Activated naive CD4-positive, alpha-beta T cell treated with anti-CD3 and anti-CD28 coated beads, Interleukin-2, amount 50 U/mL, for 24 hours (primary cell): Measurements from ENCODE around the gene DTHD1.

Experiments
- H3K27ac Mint-ChIP-seq: one replicate; pipeline ENCODE4 v1.8.0; 2021; ENCODE audit warnings: mild to moderate bottlenecking, mixed read lengths
- H3K27me3 Mint-ChIP-seq: one replicate; pipeline ENCODE4 v1.8.0; 2021; ENCODE audit warnings: mixed read lengths
- H3K36me3 Mint-ChIP-seq: one replicate; pipeline ENCODE4 v1.8.0; 2021; ENCODE audit warnings: mixed read lengths
- H3K4me1 Mint-ChIP-seq: one replicate; pipeline ENCODE4 v1.8.0; 2021; ENCODE audit warnings: mixed read lengths
- H3K4me3 Mint-ChIP-seq: one replicate; pipeline ENCODE4 v1.8.0; 2021; ENCODE audit warnings: mild to moderate bottlenecking, mixed read lengths
- H3K9me3 Mint-ChIP-seq: one replicate; pipeline ENCODE4 v1.8.0; 2021; ENCODE audit warnings: mixed read lengths

The DTHD1 gene

DNA sequence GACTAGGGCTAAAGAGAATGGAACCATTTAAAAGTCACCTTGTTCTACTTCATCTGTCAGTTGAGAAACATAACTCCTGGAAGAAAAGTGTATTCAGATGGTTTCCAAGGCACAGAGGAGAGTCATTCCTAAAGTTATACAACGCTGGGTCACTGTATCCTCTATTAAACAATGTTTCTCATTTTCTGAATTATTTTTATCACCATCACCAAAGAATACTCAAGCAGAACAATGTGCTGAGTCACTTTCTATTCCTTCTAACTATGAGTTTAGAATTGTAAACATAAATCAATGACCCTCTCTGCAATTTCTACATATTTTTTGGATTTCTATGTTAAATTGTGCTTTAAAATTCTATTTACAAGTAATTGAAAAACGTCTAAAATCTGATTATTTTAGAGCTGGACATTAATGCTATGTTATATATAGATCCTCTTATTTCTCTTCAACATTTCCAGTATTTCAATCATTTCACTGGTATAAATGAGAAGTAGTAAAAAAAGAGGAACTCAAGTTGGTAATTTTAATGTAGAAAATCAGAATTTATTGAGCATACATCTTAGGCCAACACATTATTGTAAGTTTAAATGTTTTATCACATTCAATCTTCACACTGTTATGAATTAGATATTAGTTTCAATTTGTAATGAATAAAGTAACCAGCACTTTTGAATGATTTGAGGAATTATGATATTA lies 7.5 kb downstream of the DTHD1 start:
- Mint-ChIP-seq H3K4me3 (no peak overlapping the region), H3K36me3 (peaks cover 3% of the 10 kb centered on the region), H3K9me3 (peaks cover 4% of the 10 kb centered on the region), H3K4me1 (peaks cover 35% of the 10 kb centered on the region), H3K27ac (no peak overlapping the region), H3K27me3 (no peaks in the 10 kb centered on the region)

DNA sequence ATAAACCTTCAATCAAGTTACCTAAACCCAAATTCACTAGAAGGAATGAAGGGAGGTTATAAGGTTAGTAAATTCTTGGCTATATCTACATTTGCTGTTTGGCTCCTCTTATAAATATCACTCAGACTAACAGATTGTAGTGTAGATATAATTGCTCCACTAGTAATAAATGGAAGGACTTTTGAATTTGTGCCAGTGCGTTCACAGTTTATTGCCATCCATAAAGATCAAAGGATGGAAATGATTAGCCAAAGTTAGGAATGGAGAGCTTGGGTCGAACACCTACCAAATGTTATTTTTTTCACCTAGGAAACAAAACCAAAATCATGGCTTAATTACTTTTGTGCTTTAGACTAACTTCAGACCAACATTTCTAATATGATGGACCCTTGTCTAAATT lies 9.2 kb downstream of the DTHD1 start:
- no peaks in the 10 kb centered on the region for H3K27me3 Mint-ChIP-seq
- H3K36me3 Mint-ChIP-seq, result peaks cover 3% of the 10 kb centered on the region
- no peak overlapping the region for H3K4me3 Mint-ChIP-seq
- no peak overlapping the region for H3K27ac Mint-ChIP-seq
- H3K9me3 Mint-ChIP-seq, result no peaks in the 10 kb centered on the region
- H3K4me1 Mint-ChIP-seq, result peaks cover 22% of the 10 kb centered on the region

DNA sequence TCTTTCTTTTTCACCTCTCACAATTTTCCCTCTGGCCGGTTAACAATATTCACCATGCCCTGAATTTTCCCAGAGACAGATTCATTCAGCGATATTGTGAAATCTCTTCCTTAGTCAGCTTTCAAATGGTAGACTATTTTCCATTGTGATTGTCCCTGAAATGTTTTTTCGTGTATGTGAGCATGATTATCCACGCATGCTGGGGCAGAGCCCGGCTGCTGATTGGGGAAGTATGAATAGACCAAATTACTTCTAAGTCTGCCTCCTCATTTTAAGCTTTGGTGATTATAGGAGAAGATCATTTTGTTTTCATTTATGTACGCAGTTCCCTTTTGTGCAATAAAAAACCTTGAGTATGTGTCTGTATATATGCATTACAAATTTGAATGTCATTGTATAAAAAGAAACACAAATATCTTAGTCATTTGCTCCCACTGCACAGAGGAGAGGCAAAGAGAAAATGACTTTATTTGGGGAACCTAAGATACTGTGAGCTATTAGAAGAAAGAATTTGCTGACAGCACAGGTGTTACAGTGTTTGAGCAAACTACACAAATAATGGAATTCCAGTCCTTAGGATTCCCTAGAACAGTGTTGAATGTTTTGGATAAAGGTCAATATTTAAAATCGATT lies 11.3 kb downstream of the DTHD1 start:
- peaks cover 2% of the 10 kb centered on the region for H3K36me3 Mint-ChIP-seq
- H3K27me3 Mint-ChIP-seq, result no peaks in the 10 kb centered on the region
- H3K9me3 Mint-ChIP-seq, result no peaks in the 10 kb centered on the region
- no peak overlapping the region for H3K27ac Mint-ChIP-seq
- H3K4me1 Mint-ChIP-seq, result peaks cover 5% of the 10 kb centered on the region
- no peak overlapping the region for H3K4me3 Mint-ChIP-seq

DNA sequence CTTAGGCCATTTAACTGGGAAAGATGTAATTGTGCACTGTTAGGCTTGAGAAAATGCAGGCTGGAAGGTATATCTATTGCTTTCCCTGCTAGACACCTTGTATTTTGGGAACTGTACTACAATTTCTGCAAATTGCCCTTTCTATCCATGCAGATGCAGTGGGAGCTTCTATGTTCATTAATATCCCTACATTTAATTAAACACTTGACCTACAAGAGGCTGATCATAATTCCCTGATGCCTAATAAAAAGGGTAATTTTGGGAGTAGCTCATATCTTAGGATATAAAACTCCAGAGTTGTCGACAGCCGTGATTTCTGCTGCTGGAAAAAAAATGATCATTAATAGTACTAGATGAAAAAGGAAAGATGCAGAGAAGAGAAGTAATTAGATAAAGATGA lies 19.7 kb downstream of the DTHD1 start:
- Mint-ChIP-seq H3K36me3 (no peaks in the 10 kb centered on the region), H3K4me1 (peaks cover 3% of the 10 kb centered on the region), H3K9me3 (no peaks in the 10 kb centered on the region), H3K27ac (no peak overlapping the region), H3K27me3 (no peaks in the 10 kb centered on the region), H3K4me3 (no peak overlapping the region)

DNA sequence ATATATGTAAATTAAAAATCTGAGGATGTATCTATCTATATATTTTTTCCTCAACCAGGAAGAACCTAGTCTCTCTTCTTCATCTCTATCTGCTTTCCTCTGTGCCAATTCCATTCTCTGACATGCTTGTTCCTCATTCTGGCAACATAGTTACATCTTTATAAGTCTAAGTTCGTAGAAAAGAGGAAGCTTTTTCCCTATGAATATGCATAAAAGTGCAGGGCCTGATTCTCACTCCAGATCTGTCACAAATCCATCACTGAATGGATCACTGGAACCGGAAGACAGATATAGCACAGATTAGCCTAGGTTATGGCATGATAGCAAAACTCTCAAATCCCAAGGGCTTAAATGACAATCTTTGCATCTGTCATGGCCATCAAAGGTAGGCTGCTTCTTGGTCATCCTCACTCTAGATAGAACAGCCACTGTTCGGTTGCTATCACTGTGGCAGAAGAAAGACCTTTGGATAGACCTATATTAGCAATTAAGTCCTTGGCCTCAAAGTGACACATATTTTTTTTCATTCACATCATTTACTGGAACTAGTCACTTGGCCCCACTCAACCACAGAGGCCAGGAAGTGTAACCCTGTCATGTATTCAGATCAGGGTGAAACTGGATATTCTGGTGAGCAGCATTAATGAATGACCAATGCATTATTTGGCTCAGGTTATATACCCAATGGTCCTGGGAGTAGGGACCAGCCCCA lies 22.2 kb downstream of the DTHD1 start:
- peak overlapping the region; percentile 0 for H3K27ac Mint-ChIP-seq
- no peaks in the 10 kb centered on the region for H3K9me3 Mint-ChIP-seq
- no peaks in the 10 kb centered on the region for H3K36me3 Mint-ChIP-seq
- H3K4me1 Mint-ChIP-seq, result peaks cover 3% of the 10 kb centered on the region
- H3K4me3 Mint-ChIP-seq, result no peak overlapping the region
- no peaks in the 10 kb centered on the region for H3K27me3 Mint-ChIP-seq

DNA sequence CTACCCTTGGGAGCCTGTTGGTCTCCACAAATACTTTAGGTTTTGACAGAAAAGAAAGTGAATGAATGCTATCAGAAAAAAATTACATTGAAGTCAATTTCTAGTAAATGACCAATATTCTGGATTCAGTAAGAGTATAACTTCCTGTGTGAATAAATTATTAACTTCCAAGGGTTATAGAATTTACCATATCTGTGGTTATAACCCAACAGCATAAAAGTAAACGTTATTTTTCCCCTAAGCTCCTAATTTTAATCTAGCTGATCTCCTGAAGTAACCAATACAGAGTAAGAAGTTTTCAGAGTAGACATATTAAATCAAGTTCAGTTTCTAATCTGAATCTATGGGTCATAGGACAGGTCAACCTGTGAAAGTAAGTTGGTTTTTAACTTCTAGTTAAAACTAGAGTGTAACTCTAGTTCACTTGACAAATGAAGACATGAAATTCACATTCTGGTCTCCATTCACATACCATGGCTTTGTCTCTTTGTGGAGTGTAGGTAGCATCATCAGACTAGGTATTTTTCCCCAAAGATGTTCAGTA lies 22.8 kb downstream of the DTHD1 start:
- Mint-ChIP-seq H3K4me1 (peaks cover 3% of the 10 kb centered on the region), H3K27me3 (no peaks in the 10 kb centered on the region), H3K4me3 (no peak overlapping the region), H3K9me3 (no peaks in the 10 kb centered on the region), H3K36me3 (no peaks in the 10 kb centered on the region), H3K27ac (no peak overlapping the region)

DNA sequence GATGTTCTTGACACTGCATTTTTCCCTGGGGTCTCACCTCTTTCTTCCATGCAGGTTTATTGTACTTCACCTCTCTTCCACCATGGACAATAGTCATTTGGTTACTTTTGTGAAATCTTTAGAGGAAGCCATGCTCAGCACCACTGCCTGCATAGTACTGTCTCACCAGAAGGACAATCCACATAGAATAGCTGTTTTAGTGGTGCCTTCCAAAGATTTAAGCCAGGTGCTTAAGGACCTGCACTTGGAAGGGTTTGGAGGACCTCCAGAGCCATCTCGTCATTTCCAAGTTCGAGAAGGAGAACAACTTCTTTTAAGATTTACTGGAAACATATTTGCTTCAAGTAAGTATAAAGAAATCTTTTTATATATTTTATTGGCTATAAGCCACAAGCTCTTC lies 26.7 kb downstream of the DTHD1 start:
- Mint-ChIP-seq H3K4me1 (peaks cover 22% of the 10 kb centered on the region), H3K27ac (no peak overlapping the region), H3K36me3 (no peaks in the 10 kb centered on the region), H3K9me3 (no peaks in the 10 kb centered on the region), H3K27me3 (no peaks in the 10 kb centered on the region), H3K4me3 (no peak overlapping the region)

DNA sequence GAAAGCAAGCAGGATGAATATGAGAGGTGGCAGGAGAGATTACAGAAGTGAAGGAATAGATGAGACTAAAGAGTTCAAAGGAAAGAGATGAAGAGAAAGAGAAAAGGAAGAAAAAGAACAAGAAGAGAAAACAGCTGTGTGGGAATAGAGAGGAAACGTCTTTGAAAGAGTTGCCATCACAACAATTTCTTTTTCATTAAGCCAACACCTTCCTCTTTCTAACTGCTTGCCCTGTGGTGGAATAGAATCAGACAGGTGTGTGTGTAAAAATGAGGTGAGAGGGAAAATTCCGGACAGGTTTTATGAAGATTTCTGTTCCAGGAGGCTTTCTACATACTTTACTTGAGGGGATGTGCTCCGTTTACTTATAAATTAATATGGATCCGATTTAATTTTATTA lies 28.8 kb downstream of the DTHD1 start:
- peaks cover 2% of the 10 kb centered on the region for H3K36me3 Mint-ChIP-seq
- H3K4me1 Mint-ChIP-seq, result peaks cover 19% of the 10 kb centered on the region
- H3K4me3 Mint-ChIP-seq, result peak overlapping the region; percentile 8
- no peaks in the 10 kb centered on the region for H3K9me3 Mint-ChIP-seq
- H3K27ac Mint-ChIP-seq, result peak overlapping the region; percentile 2
- no peaks in the 10 kb centered on the region for H3K27me3 Mint-ChIP-seq

DNA sequence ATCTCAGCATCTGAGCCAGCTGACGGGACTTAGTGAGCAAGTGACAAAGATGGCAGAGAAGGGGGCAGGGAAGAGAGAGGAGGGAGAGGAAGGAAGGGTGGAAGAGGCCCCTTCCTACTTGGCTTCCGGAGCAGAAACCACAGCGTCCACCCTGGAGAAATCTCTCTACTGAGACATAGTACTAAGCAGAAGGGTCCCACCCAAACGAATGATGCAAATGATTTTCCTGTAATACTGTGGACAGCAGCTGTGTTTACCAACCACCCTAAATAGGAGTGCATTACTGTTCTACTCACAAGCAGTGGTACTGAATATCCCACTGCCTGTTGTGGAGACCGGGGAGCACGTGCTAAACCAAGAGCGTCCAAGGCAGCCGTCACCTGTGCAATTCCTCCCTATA lies 29.4 kb downstream of the DTHD1 start:
- no peaks in the 10 kb centered on the region for H3K27me3 Mint-ChIP-seq
- H3K27ac Mint-ChIP-seq, result no peak overlapping the region
- H3K36me3 Mint-ChIP-seq, result peaks cover 2% of the 10 kb centered on the region
- H3K4me1 Mint-ChIP-seq, result peaks cover 19% of the 10 kb centered on the region
- peak overlapping the region; percentile 2 for H3K4me3 Mint-ChIP-seq
- no peaks in the 10 kb centered on the region for H3K9me3 Mint-ChIP-seq

DNA sequence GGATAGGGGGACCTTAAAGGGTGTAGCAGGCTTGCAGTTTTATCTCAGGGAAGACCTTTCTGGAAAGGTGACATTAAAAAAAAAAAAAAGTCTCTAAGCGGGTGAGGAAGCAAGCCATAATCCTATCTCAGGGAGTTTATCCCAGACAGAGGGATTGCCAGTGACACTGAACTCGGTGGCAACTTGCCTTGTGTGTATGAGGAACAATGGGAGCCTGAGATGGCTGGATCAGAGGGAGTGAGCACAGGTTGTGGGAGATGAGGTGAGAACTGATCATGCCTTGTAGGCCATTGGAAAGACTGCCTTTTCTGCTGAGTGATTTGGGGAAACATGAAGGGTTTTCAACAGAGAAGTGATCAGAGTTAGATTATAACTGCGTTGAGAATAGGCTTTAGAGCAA lies 31.1 kb downstream of the DTHD1 start:
- no peak overlapping the region for H3K27ac Mint-ChIP-seq

DNA sequence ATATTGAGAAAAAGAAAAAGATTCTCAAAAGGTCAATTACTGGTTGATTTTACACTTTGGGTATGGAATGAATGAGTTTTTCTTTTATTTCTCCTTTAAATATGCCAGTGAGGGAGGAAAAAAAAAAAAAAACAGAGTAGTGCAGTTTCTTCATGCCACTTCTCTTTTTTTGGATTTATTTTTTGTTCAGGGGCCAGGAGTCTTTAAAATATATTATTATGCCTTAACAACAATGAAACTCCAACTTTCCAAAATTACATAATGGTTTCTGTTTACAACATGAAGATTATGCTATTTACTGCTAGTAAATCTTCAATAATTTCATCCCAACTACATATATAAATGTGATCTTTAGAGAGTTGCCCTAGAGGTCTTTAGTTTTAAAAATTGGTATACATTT lies 31.9 kb downstream of the DTHD1 start:
- H3K4me3 Mint-ChIP-seq, result no peak overlapping the region
- no peaks in the 10 kb centered on the region for H3K27me3 Mint-ChIP-seq
- H3K9me3 Mint-ChIP-seq, result no peaks in the 10 kb centered on the region
- no peak overlapping the region for H3K27ac Mint-ChIP-seq
- H3K36me3 Mint-ChIP-seq, result peaks cover 2% of the 10 kb centered on the region
- peaks cover 28% of the 10 kb centered on the region for H3K4me1 Mint-ChIP-seq

More for the DNA sequence above, 31.1 kb downstream of the DTHD1 start:
- H3K4me3 Mint-ChIP-seq, result no peak overlapping the region
- H3K36me3 Mint-ChIP-seq, result peaks cover 2% of the 10 kb centered on the region
- H3K27me3 Mint-ChIP-seq, result no peaks in the 10 kb centered on the region
- peaks cover 24% of the 10 kb centered on the region for H3K4me1 Mint-ChIP-seq
- H3K9me3 Mint-ChIP-seq, result no peaks in the 10 kb centered on the region

DNA sequence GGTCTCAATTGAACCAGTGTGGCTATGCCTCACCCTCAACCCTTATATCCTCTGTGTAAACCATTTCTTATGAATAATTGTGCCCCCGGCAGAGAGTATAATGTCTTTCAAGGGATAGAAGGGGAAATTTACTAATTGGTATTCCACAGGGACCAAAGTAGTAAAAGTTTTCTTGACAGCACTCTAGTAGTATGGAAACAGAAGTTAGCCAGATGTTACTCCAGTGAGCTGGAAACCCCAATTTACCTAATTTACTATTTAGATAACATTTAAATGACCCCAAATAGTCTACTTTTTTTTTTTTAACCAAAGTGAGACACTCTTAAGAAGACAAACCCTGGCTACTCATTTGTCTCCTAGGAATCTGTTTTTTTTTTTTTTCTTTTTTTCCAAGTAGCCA lies 32.3 kb downstream of the DTHD1 start:
- H3K27me3 Mint-ChIP-seq, result no peaks in the 10 kb centered on the region

DNA sequence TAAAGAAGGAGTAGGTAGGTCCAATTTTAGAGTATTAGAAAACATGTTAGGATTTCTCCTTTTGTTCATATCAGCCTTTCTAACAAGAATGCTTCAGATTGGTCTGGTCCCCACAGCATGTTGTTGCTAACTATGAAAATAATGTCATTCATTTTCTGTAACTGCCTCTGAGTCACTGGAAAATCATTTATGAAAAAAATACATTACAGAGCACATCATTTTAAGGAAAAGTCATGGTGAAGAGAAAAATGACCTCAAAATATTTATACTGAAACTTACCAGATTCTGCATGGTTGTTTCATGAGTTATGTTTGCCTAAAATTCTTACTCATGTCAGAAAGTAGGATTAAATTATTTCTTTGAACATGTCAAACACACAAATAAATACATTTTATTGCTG lies 35.2 kb downstream of the DTHD1 start:
- Mint-ChIP-seq H3K27ac (peak overlapping the region; percentile 57), H3K4me3 (no peak overlapping the region), H3K36me3 (peaks cover 2% of the 10 kb centered on the region), H3K9me3 (no peaks in the 10 kb centered on the region), H3K27me3 (no peaks in the 10 kb centered on the region), H3K4me1 (peaks cover 20% of the 10 kb centered on the region)

More for the DNA sequence above, 32.3 kb downstream of the DTHD1 start:
- no peaks in the 10 kb centered on the region for H3K9me3 Mint-ChIP-seq
- H3K27ac Mint-ChIP-seq, result no peak overlapping the region
- no peak overlapping the region for H3K4me3 Mint-ChIP-seq
- peaks cover 2% of the 10 kb centered on the region for H3K36me3 Mint-ChIP-seq
- H3K4me1 Mint-ChIP-seq, result peaks cover 28% of the 10 kb centered on the region

DNA sequence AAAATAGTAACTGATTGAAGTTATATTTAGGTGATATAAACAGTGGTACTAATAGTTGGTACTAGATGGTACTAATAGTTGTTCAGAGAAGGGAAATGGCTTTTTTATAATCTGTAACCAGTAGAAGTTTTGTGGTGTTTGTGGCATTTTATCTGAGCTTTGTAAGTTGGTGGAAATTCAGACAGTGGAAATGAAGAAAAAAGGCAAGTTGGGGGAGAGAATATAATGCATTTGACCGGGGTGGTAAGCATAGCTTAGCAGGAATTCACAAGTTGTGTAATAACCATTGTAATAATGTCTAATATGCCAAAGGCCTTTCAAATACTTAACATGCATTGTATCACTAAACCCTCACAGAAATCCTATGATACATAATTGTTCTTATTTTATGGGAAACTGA lies 36.3 kb downstream of the DTHD1 start:
- Mint-ChIP-seq H3K36me3 (peaks cover 2% of the 10 kb centered on the region), H3K4me3 (no peak overlapping the region), H3K27me3 (no peaks in the 10 kb centered on the region), H3K4me1 (peaks cover 31% of the 10 kb centered on the region), H3K9me3 (no peaks in the 10 kb centered on the region), H3K27ac (no peak overlapping the region)

DNA sequence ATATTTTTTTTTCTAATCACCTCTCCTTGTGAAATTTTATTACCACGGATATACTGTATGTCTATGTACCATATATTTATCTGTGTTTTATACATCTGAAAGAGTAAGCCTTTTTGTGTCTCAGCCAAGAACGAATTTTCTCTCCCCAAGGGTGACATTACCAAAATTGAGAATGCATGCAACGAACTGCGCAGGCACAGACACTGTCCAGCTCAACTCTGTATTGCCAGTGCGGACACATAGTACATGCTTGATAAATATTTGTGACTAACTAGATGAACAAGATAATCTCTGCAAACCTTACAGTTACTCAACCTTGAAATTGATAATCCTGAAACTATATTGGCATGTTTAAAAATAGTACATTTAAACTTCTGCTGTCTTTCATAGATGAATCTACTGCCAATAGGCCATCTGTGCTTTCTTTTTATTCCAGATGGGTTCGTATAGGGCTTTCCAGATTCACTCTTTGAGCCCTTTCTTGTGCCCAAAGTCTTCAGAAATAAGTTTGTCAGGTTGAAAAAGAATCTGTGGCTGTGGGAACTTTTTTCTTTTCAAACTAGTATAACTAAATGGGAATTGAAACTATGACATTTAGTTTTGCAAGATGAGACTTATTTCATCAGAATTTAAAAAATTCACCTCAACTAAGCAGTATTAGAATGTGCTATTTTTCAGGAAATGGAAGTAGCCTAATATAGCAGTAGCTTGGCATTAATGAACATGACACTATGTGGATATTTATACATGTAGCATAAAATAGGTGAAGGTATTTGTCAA lies 38.9 kb downstream of the DTHD1 start:
- Mint-ChIP-seq H3K4me3 (no peak overlapping the region), H3K36me3 (no peaks in the 10 kb centered on the region), H3K9me3 (no peaks in the 10 kb centered on the region), H3K27me3 (no peaks in the 10 kb centered on the region), H3K27ac (peak overlapping the region; percentile 3), H3K4me1 (peaks cover 56% of the 10 kb centered on the region)
